Activated B cell treated with CpG ODN at 0.5 μM for 24 hours (primary cell): Measurements from ENCODE around the gene SND1. TPM values are rescaled to one million over a fixed set of nuclear protein-coding genes. Genes with fewer than 3 reads are reported as not detected.

Experiments
- ATAC-seq: fragments of 200-7000 bp; cut with Tn5 transposase; one replicate; pipeline ENCODE4 v1.10.0; 2021; ENCODE audit warnings: low read depth, mild to moderate bottlenecking, moderate library complexity
- CTCF ChIA-PET: fragments of 350-600 bp; sonication (Branson Sonifier 250); formaldehyde crosslinking; loops from one replicate; lab custom pipeline; 2021; ENCODE audit warnings: antibody characterized with exemption; lab: Charles Lee
- POLR2A ChIA-PET: fragments of 350-600 bp; sonication (Branson Sonifier 250); formaldehyde crosslinking; loops from one replicate; lab custom pipeline; 2021; ENCODE audit warnings: antibody characterized with exemption; lab: Charles Lee
- DNase-seq: peaks from one replicate; pipeline ENCODE4 v3.0.0; 2022
- H3K27ac Mint-ChIP-seq: one replicate; pipeline ENCODE4 v1.8.0; 2020; ENCODE audit warnings: mixed read lengths
- H3K27me3 Mint-ChIP-seq: one replicate; pipeline ENCODE4 v1.8.0; 2021; ENCODE audit warnings: mixed read lengths
- H3K36me3 Mint-ChIP-seq: one replicate; pipeline ENCODE4 v1.8.0; 2021; ENCODE audit warnings: low read depth, mixed read lengths
- H3K4me1 Mint-ChIP-seq: one replicate; pipeline ENCODE4 v1.8.0; 2021; ENCODE audit warnings: mixed read lengths
- H3K4me3 Mint-ChIP-seq: one replicate; pipeline ENCODE4 v1.8.0; 2020; ENCODE audit warnings: mild to moderate bottlenecking, mixed read lengths
- H3K9me3 Mint-ChIP-seq: one replicate; pipeline ENCODE4 v1.8.0; 2020; ENCODE audit warnings: mixed read lengths
- intact Hi-C: fragments of 100-400 bp; cut with micrococcal nuclease; formaldehyde crosslinking; loops from one replicate; pipeline ENCODE4 v1.15.1; 2024
- total RNA-seq: library from RNA; stranded (reverse); gene quantifications from 2 replicates; pipeline ENCODE4 v1.2.3, GENCODE V29; 2022
- TF ChIP-seq, protein P1 (sequence below): fragments of 200-600 bp; IDR thresholded peaks from one replicate; pipeline ENCODE4 v1.8.0; 2022; ENCODE audit warnings: antibody characterized with exemption, mild to moderate bottlenecking

The SND1 gene
- total RNA-seq, 1 donor from 2014 or later = 215 TPM

DNA sequence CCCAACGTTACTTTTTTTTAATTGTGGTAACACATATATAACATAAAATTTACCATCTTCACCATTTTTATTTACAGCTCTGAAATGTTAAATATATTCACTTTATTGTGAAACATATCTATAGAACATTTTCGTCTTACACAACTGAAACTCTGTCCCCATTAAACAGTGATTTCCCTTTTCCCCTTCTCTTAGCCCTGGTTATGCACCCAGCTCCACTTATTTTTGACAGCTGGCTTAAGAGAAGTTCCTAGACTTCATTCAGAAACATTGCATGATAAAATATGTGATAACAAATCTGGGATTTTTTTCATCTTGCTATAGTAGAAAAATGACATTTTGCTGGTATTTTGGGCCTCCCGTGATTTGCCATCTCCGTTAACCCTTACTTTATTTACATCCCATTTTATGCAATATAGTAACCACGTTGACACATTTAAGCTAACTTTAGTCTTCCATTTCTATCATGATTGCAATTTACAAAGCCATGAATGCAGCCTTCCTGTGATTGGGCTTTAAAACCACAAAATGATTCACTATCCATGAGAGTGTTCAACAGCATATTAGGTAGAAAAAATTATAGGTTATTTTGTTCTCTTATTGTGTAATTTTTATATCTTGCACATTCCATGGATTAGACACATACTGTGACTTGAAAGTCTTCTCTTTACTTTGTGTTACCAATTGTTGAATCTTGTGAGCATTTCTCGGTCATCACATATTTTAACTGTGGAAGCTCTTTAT lies 139.6 kb downstream of the SND1 start:
- Mint-ChIP-seq H3K9me3 (no peaks in the 10 kb centered on the region), H3K4me1 (peaks cover 52% of the 10 kb centered on the region), H3K4me3 (no peak overlapping the region), H3K27me3 (no peaks in the 10 kb centered on the region), H3K36me3 (peaks cover 5% of the 10 kb centered on the region), H3K27ac (peak overlapping the region; percentile 51)
- TF ChIP-seq, protein P1, sequence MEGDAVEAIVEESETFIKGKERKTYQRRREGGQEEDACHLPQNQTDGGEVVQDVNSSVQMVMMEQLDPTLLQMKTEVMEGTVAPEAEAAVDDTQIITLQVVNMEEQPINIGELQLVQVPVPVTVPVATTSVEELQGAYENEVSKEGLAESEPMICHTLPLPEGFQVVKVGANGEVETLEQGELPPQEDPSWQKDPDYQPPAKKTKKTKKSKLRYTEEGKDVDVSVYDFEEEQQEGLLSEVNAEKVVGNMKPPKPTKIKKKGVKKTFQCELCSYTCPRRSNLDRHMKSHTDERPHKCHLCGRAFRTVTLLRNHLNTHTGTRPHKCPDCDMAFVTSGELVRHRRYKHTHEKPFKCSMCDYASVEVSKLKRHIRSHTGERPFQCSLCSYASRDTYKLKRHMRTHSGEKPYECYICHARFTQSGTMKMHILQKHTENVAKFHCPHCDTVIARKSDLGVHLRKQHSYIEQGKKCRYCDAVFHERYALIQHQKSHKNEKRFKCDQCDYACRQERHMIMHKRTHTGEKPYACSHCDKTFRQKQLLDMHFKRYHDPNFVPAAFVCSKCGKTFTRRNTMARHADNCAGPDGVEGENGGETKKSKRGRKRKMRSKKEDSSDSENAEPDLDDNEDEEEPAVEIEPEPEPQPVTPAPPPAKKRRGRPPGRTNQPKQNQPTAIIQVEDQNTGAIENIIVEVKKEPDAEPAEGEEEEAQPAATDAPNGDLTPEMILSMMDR = no peak
- no peak for DNase-seq
- ChIA-PET CTCF (interaction anchor here (0.8 to 1.2 kb wide), 3 partner anchors 11 to 83 kb away, joined by 3 read pairs; no protein-coding TSS in a partner anchor), POLR2A (no interaction called here)
- no peak for ATAC-seq
- intact Hi-C loops = loop anchor here (1.0 kb wide), 1 partner anchor 8 kb away; no protein-coding TSS in a partner anchor

GRCh38 chr7:127792528-127793342 lies 140.7 kb downstream of the SND1 start:
- DNase-seq = no peak
- TF ChIP-seq, protein P1 = peak; percentile 56
- ATAC-seq = no peak
- Mint-ChIP-seq H3K9me3 (no peaks in the 10 kb centered on the region), H3K27me3 (no peaks in the 10 kb centered on the region), H3K27ac (no peak overlapping the region), H3K4me1 (peaks cover 42% of the 10 kb centered on the region), H3K4me3 (no peak overlapping the region), H3K36me3 (peaks cover 5% of the 10 kb centered on the region)
- ChIA-PET POLR2A (no interaction called here), CTCF (interaction anchor here (0.6 to 1.4 kb wide), 7 partner anchors 10 to 343 kb away, joined by 3 to 4 read pairs (median 3); no protein-coding TSS in a partner anchor)
- intact Hi-C loops = loop anchor here (1.0 kb wide), 1 partner anchor 9 kb away; no protein-coding TSS in a partner anchor

DNA sequence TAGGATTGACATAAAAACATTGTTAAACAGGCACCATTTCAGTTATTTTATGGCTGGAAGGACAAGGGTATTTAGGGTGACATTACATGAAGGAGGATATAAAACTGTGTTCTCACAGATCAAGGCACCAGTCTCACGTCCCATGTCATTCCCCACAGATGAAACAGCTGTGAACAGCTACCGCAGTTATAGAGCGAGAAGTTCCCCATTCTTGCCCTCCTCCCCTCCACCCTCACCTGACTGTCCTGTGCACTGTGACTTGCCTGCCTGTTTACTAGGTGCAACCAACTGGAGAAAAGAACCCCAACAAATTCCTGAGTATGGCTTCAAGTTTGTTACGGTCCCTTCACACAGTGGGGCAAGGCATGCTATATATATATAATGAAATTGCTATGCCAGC lies 141.6 kb downstream of the SND1 start:
- Mint-ChIP-seq H3K9me3 (no peaks in the 10 kb centered on the region), H3K4me3 (peak overlapping the region; percentile 0), H3K27me3 (no peaks in the 10 kb centered on the region), H3K36me3 (peaks cover 5% of the 10 kb centered on the region), H3K4me1 (peaks cover 34% of the 10 kb centered on the region), H3K27ac (no peak overlapping the region)
- intact Hi-C loops = no loop called here
- POLR2A ChIA-PET = no interaction called here
- TF ChIP-seq, protein P1 = no peak
- ATAC-seq (peak; percentile 78), DNase-seq (no peak)
- CTCF ChIA-PET = interaction anchor here (1.1 to 1.4 kb wide), 3 partner anchors 15 to 342 kb away, joined by 3 to 4 read pairs (median 4); no protein-coding TSS in a partner anchor

GRCh38 chr7:127794136-127794535 lies 142.1 kb downstream of the SND1 start:
- H3K27me3 Mint-ChIP-seq = no peaks in the 10 kb centered on the region
- peaks cover 29% of the 10 kb centered on the region for H3K4me1 Mint-ChIP-seq
- no peaks in the 10 kb centered on the region for H3K9me3 Mint-ChIP-seq
- H3K4me3 Mint-ChIP-seq = no peak overlapping the region
- ChIA-PET CTCF (interaction anchor here (1.4 kb wide), 1 partner anchor 341 kb away, joined by 4 read pairs; no protein-coding TSS in a partner anchor), POLR2A (no interaction called here)
- ATAC-seq (no peak), DNase-seq (no peak)
- TF ChIP-seq, protein P1 = no peak
- no peak overlapping the region for H3K27ac Mint-ChIP-seq
- peaks cover 5% of the 10 kb centered on the region for H3K36me3 Mint-ChIP-seq
- intact Hi-C loops = no loop called here

GRCh38 chr7:127794551-127794950 lies 142.6 kb downstream of the SND1 start:
- ATAC-seq = no peak
- no peak overlapping the region for H3K4me3 Mint-ChIP-seq
- CTCF ChIA-PET = no interaction called here
- TF ChIP-seq, protein P1 = no peak
- H3K9me3 Mint-ChIP-seq = no peaks in the 10 kb centered on the region
- DNase-seq = no peak
- peaks cover 29% of the 10 kb centered on the region for H3K4me1 Mint-ChIP-seq
- H3K36me3 Mint-ChIP-seq = peaks cover 5% of the 10 kb centered on the region
- POLR2A ChIA-PET = no interaction called here
- intact Hi-C loops = no loop called here
- no peaks in the 10 kb centered on the region for H3K27me3 Mint-ChIP-seq
- H3K27ac Mint-ChIP-seq = no peak overlapping the region
